ENCODE results near the gene CBY2.

CBY2 gene

GRCh38 chr13:45721203-45721731 lies 19.1 kb downstream of the CBY2 start:
- no peak overlapping the region for H3K4me3 ChIP-seq (ENCODE audit: low read length)
- TF ChIP-seq, protein P1, sequence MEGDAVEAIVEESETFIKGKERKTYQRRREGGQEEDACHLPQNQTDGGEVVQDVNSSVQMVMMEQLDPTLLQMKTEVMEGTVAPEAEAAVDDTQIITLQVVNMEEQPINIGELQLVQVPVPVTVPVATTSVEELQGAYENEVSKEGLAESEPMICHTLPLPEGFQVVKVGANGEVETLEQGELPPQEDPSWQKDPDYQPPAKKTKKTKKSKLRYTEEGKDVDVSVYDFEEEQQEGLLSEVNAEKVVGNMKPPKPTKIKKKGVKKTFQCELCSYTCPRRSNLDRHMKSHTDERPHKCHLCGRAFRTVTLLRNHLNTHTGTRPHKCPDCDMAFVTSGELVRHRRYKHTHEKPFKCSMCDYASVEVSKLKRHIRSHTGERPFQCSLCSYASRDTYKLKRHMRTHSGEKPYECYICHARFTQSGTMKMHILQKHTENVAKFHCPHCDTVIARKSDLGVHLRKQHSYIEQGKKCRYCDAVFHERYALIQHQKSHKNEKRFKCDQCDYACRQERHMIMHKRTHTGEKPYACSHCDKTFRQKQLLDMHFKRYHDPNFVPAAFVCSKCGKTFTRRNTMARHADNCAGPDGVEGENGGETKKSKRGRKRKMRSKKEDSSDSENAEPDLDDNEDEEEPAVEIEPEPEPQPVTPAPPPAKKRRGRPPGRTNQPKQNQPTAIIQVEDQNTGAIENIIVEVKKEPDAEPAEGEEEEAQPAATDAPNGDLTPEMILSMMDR (IDR thresholded peaks at IDR 0.05; ENCODE audit: insufficient read depth, low read depth, low read length, missing control alignments) = no peak
- no peak for DNase-seq (ENCODE audit: low read depth)

- no peak overlapping the region for H3K4me3 ChIP-seq (ENCODE audit: low read length)
- no peak for DNase-seq (ENCODE audit: low read depth)
- TF ChIP-seq, protein P1 (IDR thresholded peaks at IDR 0.05; ENCODE audit: insufficient read depth, low read depth, low read length, missing control alignments) = no peak
These were observed 21.7 kb downstream of the CBY2 start for GRCh38 chr13:45723798-45724197.

GRCh38 chr13:45728759-45729158 lies 26.6 kb downstream of the CBY2 start:
- TF ChIP-seq, protein P1 (IDR thresholded peaks at IDR 0.05; ENCODE audit: insufficient read depth, low read depth, low read length, missing control alignments) = no peak
- no peak for DNase-seq (ENCODE audit: low read depth)
- H3K4me3 ChIP-seq (ENCODE audit: low read length) = no peak overlapping the region

DNA sequence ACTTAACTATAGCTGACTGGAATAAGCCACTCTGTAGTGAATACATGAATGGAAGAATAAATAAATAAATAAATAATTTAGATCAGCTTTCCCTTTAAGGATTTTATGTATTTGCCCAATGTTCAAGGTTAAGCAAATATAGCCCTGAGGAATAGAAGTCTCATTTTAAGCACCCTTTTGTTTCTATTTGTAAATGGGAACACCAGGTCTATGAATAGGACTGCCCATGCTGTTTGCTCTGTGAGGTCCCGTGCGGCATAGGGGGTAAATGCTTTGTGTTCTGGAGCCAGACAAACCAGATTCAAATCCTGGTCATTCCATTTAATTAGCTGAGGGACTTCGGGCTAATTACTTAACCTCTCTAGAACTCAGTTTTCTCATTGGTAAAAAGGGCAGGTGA lies 29.3 kb downstream of the CBY2 start:
- no peak for DNase-seq (ENCODE audit: low read depth)
- TF ChIP-seq, protein P1 (IDR thresholded peaks at IDR 0.05; ENCODE audit: insufficient read depth, low read depth, low read length, missing control alignments) = no peak
- H3K4me3 ChIP-seq (ENCODE audit: low read length) = no peak overlapping the region

DNA sequence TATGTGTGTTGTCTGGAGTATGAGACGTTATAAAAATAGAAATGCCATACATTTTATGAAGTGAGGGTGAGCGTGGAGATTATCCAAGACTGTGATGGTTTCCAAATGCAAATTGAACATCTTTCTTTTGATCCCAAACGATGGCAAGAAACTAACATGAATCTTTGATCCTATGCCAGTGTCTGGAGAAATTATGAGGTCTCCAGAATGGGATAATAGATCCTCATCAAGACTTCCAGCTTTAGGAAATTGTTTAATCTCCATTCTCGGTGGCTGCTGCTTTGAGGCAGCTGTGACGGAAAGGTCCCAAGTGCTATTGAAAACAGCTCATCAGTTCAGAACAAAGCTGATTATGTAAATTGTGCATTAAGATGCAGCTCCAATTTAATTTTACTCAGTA lies 30.8 kb downstream of the CBY2 start:
- TF ChIP-seq, protein P1 (IDR thresholded peaks at IDR 0.05; ENCODE audit: insufficient read depth, low read depth, low read length, missing control alignments) = no peak
- no peak overlapping the region for H3K4me3 ChIP-seq (ENCODE audit: low read length)
- DNase-seq (ENCODE audit: low read depth) = no peak

DNA sequence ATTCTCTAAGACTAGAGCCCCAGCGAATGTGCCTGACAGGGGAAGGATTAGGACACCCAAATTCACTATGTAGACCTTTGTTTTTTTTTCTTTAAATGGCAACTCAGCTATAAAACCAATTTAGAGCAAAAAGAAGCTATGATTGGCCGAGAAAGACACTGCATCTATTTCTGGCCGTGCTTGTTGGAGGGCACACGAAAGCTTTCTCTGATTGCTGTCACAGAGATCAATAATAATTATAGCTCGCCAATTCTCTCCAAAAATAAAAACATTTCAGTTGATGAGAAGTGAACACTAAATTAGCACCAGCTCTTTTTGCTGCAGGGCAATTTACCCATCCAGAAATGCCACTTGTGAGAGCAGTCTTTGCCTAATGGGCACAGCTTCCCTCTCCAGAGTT lies 31.2 kb downstream of the CBY2 start:
- TF ChIP-seq, protein P1 (IDR thresholded peaks at IDR 0.05; ENCODE audit: insufficient read depth, low read depth, low read length, missing control alignments) = no peak
- no peak overlapping the region for H3K4me3 ChIP-seq (ENCODE audit: low read length)
- DNase-seq (ENCODE audit: low read depth) = no peak

GRCh38 chr13:45737571-45738017 lies 35.5 kb downstream of the CBY2 start:
- no peak for DNase-seq (ENCODE audit: low read depth)

More at GRCh38 chr13:45737571-45738017, 35.5 kb downstream of the CBY2 start:
- TF ChIP-seq, protein P1 (IDR thresholded peaks at IDR 0.05; ENCODE audit: insufficient read depth, low read depth, low read length, missing control alignments) = no peak
- H3K4me3 ChIP-seq (ENCODE audit: low read length) = no peak overlapping the region
